GM23338 (cell line): ENCODE measurements around the gene FLT3.

Experiments used
- CREB1 ChIP-seq: fragments of 250-450 bp; sonication (Bioruptor Pico); IDR thresholded peaks from 2 replicates; pipeline ENCODE4 v1.5.0; 2020; ENCODE audit warnings: low read depth, mild to moderate bottlenecking, moderate library complexity
- EZH2 ChIP-seq: fragments of 200-600 bp; sonication (generic); IDR thresholded peaks from one replicate; pipeline ENCODE4 v1.8.0; 2017; ENCODE audit warnings: antibody characterized with exemption, mild to moderate bottlenecking, low read depth; ENCODE audit not compliant: unreplicated experiment
- EZH2phosphoT487 ChIP-seq: fragments of 200-600 bp; sonication (generic); IDR thresholded peaks from one replicate; pipeline ENCODE4 v1.8.1; 2018; ENCODE audit warnings: antibody characterized with exemption; ENCODE audit not compliant: unreplicated experiment
- JUNB ChIP-seq: IDR thresholded peaks from one replicate; pipeline ENCODE4 v1.6.1; 2016; ENCODE audit warnings: antibody characterized with exemption; ENCODE audit not compliant: unreplicated experiment
- NANOG ChIP-seq: IDR thresholded peaks from 2 replicates; pipeline ENCODE4 v1.6.1; 2016; ENCODE audit warnings: antibody characterized with exemption, borderline replicate concordance
- POLR2AphosphoS5 ChIP-seq: IDR thresholded peaks from 2 replicates; pipeline ENCODE4 v1.6.1; 2016; ENCODE audit warnings: antibody characterized with exemption, low read depth
- ZNF114 ChIP-seq: fragments of 250-450 bp; sonication (Bioruptor Pico); IDR thresholded peaks from 2 replicates; pipeline ENCODE4 v1.5.0; 2020; ENCODE audit warnings: mild to moderate bottlenecking, moderate library complexity
- ZNF331 ChIP-seq: fragments of 250-450 bp; sonication (Bioruptor Pico); IDR thresholded peaks from 2 replicates; pipeline ENCODE4 v1.5.0; 2020; ENCODE audit warnings: low read depth, mild to moderate bottlenecking, moderate library complexity
- TF ChIP-seq, protein P1 (sequence below), 2 experiments: fragments of 200-600 bp in 1 of 2; sonication (generic) in 1 of 2; conservative IDR thresholded peaks; 2 replicates each; pipeline versions ENCODE4 v1.5.1 to v1.6.1; 2016 to 2017; ENCODE audit warnings: antibody characterized with exemption in 2 of 2, low read depth in 2 of 2, mild to moderate bottlenecking in 2 of 2, moderate library complexity in 1 of 2
- TF ChIP-seq, protein P2 (sequence below): IDR thresholded peaks from one replicate; pipeline ENCODE4 v1.6.1; 2018; ENCODE audit warnings: antibody characterized with exemption; ENCODE audit not compliant: unreplicated experiment

DNA sequence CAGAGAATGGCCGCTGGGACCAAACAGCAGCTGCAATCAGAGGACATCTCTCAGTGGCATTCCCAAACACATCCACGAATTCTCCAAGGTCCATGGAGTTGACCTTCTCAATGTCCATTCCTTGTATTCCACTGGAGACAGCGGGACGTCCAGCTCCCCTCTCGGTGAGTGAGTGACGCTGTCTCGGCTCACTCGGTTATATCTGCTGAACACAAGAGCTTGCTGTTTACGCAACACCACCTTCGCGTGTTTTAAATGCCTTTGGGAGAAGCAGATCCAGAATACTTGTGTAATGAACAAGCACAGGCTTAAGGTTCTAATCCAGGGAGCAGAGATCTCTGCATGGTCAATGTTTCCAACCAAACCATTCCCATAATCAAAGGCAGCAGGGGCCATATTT lies 111.9 kb downstream of the FLT3 start, which contains the start of gene URAD:
- TF ChIP-seq, protein P1, sequence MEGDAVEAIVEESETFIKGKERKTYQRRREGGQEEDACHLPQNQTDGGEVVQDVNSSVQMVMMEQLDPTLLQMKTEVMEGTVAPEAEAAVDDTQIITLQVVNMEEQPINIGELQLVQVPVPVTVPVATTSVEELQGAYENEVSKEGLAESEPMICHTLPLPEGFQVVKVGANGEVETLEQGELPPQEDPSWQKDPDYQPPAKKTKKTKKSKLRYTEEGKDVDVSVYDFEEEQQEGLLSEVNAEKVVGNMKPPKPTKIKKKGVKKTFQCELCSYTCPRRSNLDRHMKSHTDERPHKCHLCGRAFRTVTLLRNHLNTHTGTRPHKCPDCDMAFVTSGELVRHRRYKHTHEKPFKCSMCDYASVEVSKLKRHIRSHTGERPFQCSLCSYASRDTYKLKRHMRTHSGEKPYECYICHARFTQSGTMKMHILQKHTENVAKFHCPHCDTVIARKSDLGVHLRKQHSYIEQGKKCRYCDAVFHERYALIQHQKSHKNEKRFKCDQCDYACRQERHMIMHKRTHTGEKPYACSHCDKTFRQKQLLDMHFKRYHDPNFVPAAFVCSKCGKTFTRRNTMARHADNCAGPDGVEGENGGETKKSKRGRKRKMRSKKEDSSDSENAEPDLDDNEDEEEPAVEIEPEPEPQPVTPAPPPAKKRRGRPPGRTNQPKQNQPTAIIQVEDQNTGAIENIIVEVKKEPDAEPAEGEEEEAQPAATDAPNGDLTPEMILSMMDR (conservative IDR thresholded peaks at IDR 0.05; ENCODE audit: low read depth in 2 of 2) = no peak
- no peak for TF ChIP-seq POLR2AphosphoS5
- TF ChIP-seq, protein P2, sequence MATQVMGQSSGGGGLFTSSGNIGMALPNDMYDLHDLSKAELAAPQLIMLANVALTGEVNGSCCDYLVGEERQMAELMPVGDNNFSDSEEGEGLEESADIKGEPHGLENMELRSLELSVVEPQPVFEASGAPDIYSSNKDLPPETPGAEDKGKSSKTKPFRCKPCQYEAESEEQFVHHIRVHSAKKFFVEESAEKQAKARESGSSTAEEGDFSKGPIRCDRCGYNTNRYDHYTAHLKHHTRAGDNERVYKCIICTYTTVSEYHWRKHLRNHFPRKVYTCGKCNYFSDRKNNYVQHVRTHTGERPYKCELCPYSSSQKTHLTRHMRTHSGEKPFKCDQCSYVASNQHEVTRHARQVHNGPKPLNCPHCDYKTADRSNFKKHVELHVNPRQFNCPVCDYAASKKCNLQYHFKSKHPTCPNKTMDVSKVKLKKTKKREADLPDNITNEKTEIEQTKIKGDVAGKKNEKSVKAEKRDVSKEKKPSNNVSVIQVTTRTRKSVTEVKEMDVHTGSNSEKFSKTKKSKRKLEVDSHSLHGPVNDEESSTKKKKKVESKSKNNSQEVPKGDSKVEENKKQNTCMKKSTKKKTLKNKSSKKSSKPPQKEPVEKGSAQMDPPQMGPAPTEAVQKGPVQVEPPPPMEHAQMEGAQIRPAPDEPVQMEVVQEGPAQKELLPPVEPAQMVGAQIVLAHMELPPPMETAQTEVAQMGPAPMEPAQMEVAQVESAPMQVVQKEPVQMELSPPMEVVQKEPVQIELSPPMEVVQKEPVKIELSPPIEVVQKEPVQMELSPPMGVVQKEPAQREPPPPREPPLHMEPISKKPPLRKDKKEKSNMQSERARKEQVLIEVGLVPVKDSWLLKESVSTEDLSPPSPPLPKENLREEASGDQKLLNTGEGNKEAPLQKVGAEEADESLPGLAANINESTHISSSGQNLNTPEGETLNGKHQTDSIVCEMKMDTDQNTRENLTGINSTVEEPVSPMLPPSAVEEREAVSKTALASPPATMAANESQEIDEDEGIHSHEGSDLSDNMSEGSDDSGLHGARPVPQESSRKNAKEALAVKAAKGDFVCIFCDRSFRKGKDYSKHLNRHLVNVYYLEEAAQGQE = no peak
- TF ChIP-seq EZH2 = no peak
- no peak for TF ChIP-seq EZH2phosphoT487
- no peak for TF ChIP-seq NANOG
- no peak for TF ChIP-seq CREB1
- TF ChIP-seq ZNF331 = no peak
- TF ChIP-seq JUNB = no peak
- no peak for TF ChIP-seq ZNF114
